22Rv1 (cell line): Measurements from ENCODE around the gene GPATCH8.

Experiments used
- ZFX ChIP-seq: fragments of 450-650 bp; IDR thresholded peaks from 2 replicates; pipeline ENCODE4 v1.6.1; 2017; ENCODE audit warnings: antibody characterized with exemption, borderline replicate concordance
- TF ChIP-seq, protein P1 (sequence below): fragments of 450-650 bp; IDR thresholded peaks from 2 replicates; pipeline ENCODE4 v1.5.1; 2017; ENCODE audit warnings: mild to moderate bottlenecking

DNA sequence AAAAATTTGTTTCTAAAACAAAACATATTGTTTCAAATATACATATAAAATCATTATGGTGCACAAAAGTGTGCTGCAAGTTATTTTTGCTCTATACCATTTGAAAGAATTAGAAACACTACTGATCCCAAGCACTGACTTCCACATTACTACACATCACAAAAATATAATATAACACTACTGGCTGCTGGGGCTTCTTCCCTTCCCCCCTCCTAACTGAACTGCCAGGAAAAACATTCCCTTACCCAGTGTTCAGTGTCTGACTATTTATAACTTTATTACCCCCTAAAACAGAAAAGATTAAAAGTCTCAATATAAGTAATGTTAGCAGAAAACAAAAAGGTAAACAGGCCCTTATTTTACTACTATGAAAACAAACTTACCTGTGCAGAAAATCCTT lies 36.9 kb downstream of the GPATCH8 start:
- TF ChIP-seq, protein P1, sequence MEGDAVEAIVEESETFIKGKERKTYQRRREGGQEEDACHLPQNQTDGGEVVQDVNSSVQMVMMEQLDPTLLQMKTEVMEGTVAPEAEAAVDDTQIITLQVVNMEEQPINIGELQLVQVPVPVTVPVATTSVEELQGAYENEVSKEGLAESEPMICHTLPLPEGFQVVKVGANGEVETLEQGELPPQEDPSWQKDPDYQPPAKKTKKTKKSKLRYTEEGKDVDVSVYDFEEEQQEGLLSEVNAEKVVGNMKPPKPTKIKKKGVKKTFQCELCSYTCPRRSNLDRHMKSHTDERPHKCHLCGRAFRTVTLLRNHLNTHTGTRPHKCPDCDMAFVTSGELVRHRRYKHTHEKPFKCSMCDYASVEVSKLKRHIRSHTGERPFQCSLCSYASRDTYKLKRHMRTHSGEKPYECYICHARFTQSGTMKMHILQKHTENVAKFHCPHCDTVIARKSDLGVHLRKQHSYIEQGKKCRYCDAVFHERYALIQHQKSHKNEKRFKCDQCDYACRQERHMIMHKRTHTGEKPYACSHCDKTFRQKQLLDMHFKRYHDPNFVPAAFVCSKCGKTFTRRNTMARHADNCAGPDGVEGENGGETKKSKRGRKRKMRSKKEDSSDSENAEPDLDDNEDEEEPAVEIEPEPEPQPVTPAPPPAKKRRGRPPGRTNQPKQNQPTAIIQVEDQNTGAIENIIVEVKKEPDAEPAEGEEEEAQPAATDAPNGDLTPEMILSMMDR = no peak
- TF ChIP-seq ZFX = no peak
